Gastroesophageal sphincter (tissue), 3 donors: ENCODE measurements around the gene LSMEM2.

Experiments
- EP300 ChIP-seq: sonication (generic); formaldehyde crosslinking; IDR thresholded peaks from one replicate; pipeline ENCODE4 v1.6.1; 2017; ENCODE audit warnings: antibody characterized with exemption, mild to moderate bottlenecking
- POLR2A ChIP-seq, 2 donors: fragments of 450-650 bp; IDR thresholded peaks; one replicate each; pipeline ENCODE4 v1.6.1; 2017; ENCODE audit warnings: antibody characterized with exemption in 2 of 2, mild to moderate bottlenecking in 2 of 2, moderate library complexity in 1 of 2
- POLR2AphosphoS5 ChIP-seq: sonication (generic); formaldehyde crosslinking; IDR thresholded peaks from one replicate; pipeline ENCODE4 v1.6.1; 2017; ENCODE audit warnings: antibody characterized with exemption
- TF ChIP-seq, protein P1 (sequence below), 4 experiments: fragments of 200-600 bp in 2 of 4; fragments of 450-650 bp in 2 of 4; sonication (generic) in 1 of 4; IDR thresholded peaks; one replicate each; pipeline ENCODE4 v1.5.1; 2017 to 2019; ENCODE audit warnings: antibody characterized with exemption in 4 of 4, mild to moderate bottlenecking in 2 of 4, moderate library complexity in 2 of 4

DNA sequence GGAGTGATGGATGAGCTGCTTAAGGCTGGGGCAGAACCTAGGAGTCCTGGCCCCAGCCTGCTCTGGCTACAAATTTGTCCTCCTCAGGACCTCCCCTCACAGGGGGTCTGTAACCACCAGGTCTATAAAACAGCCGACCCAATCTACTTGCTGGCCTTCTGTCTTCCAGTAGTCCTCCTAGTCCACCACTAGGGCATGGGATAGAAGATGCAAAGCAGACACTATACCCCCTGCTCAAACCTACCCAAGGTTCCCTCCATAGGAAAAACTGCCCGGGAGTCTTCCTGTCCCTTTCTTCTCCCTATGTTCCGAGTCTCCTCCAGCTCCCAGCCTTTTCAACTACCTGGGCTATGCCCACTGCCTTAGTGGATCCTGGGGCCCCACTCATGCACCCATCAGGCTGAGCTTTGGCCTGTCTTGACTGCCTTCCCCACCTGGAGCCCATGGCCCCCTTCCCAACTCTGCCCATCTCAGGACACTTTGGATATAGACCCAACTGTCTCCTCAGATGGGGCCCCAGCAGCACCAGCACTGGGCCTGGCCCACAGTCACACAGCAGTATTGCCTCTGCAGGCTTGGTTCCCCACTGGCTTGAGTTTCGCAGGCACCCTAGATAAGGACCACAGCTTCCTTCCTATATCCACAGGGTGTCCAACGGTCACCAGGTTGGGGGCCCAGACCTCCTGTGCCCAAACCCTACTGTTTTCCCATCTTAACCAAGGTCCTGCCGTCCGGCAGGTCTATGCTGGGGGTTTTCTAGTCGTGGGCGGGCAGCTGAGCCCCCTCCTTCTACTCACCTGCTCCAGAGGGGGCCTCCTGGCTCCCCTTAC is 19.2 kb downstream of the LSMEM2 start:
- TF ChIP-seq, protein P1, sequence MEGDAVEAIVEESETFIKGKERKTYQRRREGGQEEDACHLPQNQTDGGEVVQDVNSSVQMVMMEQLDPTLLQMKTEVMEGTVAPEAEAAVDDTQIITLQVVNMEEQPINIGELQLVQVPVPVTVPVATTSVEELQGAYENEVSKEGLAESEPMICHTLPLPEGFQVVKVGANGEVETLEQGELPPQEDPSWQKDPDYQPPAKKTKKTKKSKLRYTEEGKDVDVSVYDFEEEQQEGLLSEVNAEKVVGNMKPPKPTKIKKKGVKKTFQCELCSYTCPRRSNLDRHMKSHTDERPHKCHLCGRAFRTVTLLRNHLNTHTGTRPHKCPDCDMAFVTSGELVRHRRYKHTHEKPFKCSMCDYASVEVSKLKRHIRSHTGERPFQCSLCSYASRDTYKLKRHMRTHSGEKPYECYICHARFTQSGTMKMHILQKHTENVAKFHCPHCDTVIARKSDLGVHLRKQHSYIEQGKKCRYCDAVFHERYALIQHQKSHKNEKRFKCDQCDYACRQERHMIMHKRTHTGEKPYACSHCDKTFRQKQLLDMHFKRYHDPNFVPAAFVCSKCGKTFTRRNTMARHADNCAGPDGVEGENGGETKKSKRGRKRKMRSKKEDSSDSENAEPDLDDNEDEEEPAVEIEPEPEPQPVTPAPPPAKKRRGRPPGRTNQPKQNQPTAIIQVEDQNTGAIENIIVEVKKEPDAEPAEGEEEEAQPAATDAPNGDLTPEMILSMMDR (IDR thresholded peaks at IDR 0.05) = no peak
- no peak for TF ChIP-seq POLR2AphosphoS5
- TF ChIP-seq POLR2A (IDR thresholded peaks at IDR 0.05) = no peak
- TF ChIP-seq EP300 = no peak
